GM12874 (cell line): ENCODE data around the gene TUNAR.

Experiments used
- TF ChIP-seq, protein P1 (sequence below): IDR thresholded peaks from 2 replicates; pipeline ENCODE4 v1.5.1; 2011; ENCODE audit warnings: low read depth, mild to moderate bottlenecking, control low read depth, low read length, moderate library complexity; ENCODE audit not compliant: insufficient read depth

TUNAR gene

DNA sequence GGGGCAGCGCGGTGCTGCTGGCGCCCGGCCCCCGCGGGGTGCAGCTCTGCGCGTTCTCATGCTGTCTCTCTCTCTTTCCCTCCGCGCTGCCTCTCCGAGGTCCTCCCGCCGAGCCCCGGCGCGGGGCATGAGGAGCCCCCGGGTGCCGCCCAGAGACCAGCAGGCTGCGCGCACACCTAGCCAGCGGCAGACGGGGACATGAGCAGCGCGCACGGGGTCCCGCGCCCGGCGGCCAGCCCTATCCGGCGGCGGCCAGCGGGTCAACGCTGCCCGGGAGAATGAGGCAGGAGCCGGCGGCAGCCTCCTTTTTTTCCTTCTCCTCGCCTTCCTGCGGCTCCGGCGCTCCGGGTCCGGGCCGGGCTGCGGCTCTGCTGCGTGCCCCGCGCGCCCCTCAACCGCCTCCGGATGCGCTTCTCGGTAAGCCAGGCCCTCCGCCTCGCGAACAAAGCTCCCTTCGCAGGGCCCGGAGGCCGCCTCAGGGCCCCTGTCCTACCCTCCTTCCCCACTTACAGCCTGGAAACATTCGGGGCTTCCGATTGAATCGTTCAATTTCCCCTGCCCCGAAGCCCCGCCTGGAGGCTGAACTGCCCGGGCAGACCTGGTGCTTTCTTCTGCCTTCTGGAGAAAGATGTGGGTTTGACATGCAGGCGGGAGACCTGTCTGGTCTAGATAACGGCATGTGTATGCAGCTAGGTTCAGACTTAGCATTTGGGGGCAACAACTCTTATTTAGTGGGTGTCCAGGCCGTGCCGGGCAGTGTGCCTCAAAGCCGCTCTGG is at the start of gene TUNAR:
TUNAR (plus strand) TSS at position 72 of the 778 bp plus-strand sequence.
- TF ChIP-seq, protein P1, sequence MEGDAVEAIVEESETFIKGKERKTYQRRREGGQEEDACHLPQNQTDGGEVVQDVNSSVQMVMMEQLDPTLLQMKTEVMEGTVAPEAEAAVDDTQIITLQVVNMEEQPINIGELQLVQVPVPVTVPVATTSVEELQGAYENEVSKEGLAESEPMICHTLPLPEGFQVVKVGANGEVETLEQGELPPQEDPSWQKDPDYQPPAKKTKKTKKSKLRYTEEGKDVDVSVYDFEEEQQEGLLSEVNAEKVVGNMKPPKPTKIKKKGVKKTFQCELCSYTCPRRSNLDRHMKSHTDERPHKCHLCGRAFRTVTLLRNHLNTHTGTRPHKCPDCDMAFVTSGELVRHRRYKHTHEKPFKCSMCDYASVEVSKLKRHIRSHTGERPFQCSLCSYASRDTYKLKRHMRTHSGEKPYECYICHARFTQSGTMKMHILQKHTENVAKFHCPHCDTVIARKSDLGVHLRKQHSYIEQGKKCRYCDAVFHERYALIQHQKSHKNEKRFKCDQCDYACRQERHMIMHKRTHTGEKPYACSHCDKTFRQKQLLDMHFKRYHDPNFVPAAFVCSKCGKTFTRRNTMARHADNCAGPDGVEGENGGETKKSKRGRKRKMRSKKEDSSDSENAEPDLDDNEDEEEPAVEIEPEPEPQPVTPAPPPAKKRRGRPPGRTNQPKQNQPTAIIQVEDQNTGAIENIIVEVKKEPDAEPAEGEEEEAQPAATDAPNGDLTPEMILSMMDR = no peak

DNA sequence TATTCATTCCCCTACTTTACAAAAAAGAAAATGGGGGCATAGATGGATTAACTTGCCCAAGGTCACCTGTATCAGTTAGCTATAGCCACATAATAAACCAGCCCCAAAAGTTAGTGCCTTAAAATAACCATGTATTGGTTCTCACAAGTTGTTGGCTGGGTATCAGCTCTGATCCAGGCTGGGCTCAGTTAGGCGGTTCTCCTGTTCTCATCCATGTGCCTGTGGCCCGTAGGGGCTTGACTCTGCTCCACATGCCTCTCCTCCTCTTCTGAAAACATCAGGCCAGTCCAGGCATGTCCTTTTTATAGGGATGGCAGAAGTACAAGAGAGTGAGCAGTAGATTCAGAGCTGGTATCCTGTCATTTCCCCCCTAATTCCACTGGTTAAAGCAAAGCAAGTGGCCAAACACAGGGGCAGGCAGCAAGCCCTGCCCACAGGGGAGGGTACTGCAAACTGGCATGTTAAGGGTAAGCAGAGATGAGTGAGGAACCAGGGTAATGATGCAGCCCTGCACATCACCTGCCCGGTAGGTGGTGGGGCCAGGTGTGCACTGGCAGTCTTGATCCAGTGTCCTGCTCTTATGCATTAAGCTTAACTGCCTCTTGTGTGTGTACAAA is 47.9 kb upstream of the TUNAR start:
- TF ChIP-seq, protein P1 = no peak

- TF ChIP-seq, protein P1 = no peak
These were observed 47.3 kb upstream of the TUNAR start for GRCh38 chr14:95829321-95829720.

DNA sequence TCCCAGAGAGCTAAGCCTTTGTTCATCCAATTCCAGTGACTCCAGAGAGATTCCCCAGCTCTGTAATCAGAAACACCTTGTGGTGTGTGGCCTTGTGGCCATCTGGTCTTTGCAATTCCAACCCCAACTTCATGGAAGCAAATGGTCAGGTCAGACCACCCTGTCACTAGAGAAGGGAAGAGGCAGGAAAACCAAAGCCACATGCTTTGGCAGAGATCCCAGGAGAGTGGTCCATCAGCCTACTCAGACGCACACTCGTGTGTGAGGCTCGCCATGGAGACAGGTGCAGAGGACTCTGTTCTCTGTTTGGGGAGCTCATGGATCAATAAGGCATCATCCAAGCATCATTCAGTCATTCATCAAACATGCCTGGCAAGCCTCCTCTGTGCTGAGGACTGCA is 46.2 kb upstream of the TUNAR start:
- TF ChIP-seq, protein P1 = no peak

DNA sequence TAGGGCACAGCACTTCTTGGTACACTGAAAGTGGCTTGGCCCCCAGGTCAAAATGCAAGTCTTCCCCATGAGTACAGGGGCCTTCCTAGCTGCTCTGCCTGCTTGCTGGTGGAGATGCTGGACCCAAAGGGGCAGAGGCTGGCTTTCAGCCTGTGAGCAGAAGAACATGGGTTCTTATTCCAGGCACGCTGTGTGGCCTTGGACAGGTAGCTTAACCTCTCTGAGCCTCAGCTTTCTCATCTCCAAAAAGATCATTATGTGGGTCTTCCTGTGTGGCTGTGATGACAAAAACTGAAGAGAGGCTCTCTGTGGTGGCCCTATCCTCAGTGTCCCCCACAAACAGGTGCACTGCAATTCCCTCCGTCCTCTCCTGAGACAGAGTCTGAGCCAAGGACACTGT is 45.6 kb upstream of the TUNAR start:
- TF ChIP-seq, protein P1 = no peak

- TF ChIP-seq, protein P1 = no peak
These were observed 45.2 kb upstream of the TUNAR start for GRCh38 chr14:95831468-95831867.

DNA sequence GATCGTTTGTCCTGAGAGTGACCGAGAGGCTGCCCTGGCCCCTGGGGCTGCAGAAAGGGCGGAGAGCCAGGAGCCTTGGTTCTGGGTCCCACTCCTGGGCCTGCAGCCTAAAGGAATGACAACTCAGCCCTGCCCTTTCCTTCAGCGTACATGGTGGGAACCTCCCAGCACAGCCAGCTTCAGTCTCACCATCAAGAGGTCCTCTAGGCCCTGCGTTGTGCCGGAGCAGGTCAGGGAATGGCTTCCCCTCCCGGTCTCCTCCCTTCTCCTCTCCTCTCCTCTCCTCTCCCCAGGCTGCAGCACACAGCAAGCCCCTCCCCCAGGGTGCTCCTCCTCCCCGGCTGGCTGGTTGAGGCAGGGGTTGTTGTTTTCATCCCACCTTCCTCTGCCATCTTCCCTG is 44.6 kb upstream of the TUNAR start:
- TF ChIP-seq, protein P1 = no peak
